DOHH2 (cell line): ENCODE measurements around the gene DR1.

Source experiments
- H3F3A ChIP-seq: fragments of 200-600 bp; sonication (generic), shearing (Covaris generic); 2 replicates; pipeline ENCODE4 v1.6.0; 2016; ENCODE audit warnings: antibody characterized with exemption, mild to moderate bottlenecking; ENCODE audit not compliant: control insufficient read depth, insufficient read depth
- H3K27ac ChIP-seq: fragments of 200-600 bp; sonication (generic); 2 replicates; pipeline ENCODE4 v1.5.1; 2014; ENCODE audit warnings: low read depth, mild to moderate bottlenecking, low read length, moderate library complexity
- H3K27me3 ChIP-seq: fragments of 200-600 bp; sonication (generic); 2 replicates; pipeline ENCODE4 v1.6.1; 2014; ENCODE audit warnings: mild to moderate bottlenecking, low read length, mixed read lengths; ENCODE audit not compliant: control insufficient read depth
- H3K36me3 ChIP-seq: fragments of 200-600 bp; sonication (generic); 2 replicates; pipeline ENCODE4 v1.6.1; 2014; ENCODE audit warnings: mild to moderate bottlenecking, low read length, moderate library complexity, mixed read lengths; ENCODE audit not compliant: control insufficient read depth
- H3K4me1 ChIP-seq: fragments of 200-600 bp; sonication (generic); 2 replicates; pipeline ENCODE4 v1.6.1; 2014; ENCODE audit warnings: mild to moderate bottlenecking, low read length, mixed read lengths; ENCODE audit not compliant: control insufficient read depth
- H3K4me2 ChIP-seq: fragments of 200-600 bp; sonication (generic); 2 replicates; pipeline ENCODE4 v1.6.0; 2014; ENCODE audit warnings: mild to moderate bottlenecking, low read length, moderate library complexity
- H3K4me3 ChIP-seq: fragments of 200-600 bp; sonication (generic); 2 replicates; pipeline ENCODE4 v1.5.1; 2014; ENCODE audit warnings: mild to moderate bottlenecking, low read length, mixed read lengths
- H3K79me2 ChIP-seq: fragments of 200-600 bp; sonication (generic); 2 replicates; pipeline ENCODE4 v1.6.1; 2014; ENCODE audit warnings: mild to moderate bottlenecking, low read length, mixed read lengths; ENCODE audit not compliant: control insufficient read depth
- H3K9me2 ChIP-seq: fragments of 200-600 bp; sonication (generic); replicated peaks from 2 replicates; pipeline ENCODE4 v1.6.1; 2014; ENCODE audit warnings: mild to moderate bottlenecking, low read length, mixed read lengths; ENCODE audit not compliant: control insufficient read depth
- H3K9me3 ChIP-seq: fragments of 200-600 bp; sonication (generic); 2 replicates; pipeline ENCODE4 v1.6.1; 2014; ENCODE audit warnings: antibody characterized with exemption, low read length, mixed read lengths; ENCODE audit not compliant: control insufficient read depth, insufficient read depth
- H4K20me1 ChIP-seq: fragments of 200-600 bp; sonication (generic); 2 replicates; pipeline ENCODE4 v1.6.0; 2014; ENCODE audit warnings: low read depth, mild to moderate bottlenecking, antibody characterized with exemption, low read length, moderate library complexity; ENCODE audit not compliant: control insufficient read depth, insufficient read depth
- CTCF ChIP-seq: fragments of 200-600 bp; sonication (generic); IDR thresholded peaks from one replicate; pipeline ENCODE4 v1.5.1; 2014; ENCODE audit warnings: antibody characterized with exemption, mild to moderate bottlenecking, low read depth, low read length; ENCODE audit not compliant: poor library complexity, severe bottlenecking
- EZH2phosphoT487 ChIP-seq: fragments of 200-600 bp; sonication (generic); IDR thresholded peaks from 2 replicates; pipeline ENCODE4 v1.6.1; 2017; ENCODE audit warnings: borderline replicate concordance, mild to moderate bottlenecking, antibody characterized with exemption, low read length, moderate library complexity, mixed read lengths

Gene DR1

GRCh38 chr1:93323185-93323820 lies 22.4 kb upstream of the DR1 start:
- H4K20me1 ChIP-seq: no peaks in the 10 kb centered on the region
- no peaks in the 10 kb centered on the region for H3K36me3 ChIP-seq
- H3K4me1 ChIP-seq: no peaks in the 10 kb centered on the region
- no peaks in the 10 kb centered on the region for H3K9me2 ChIP-seq
- H3K9me3 ChIP-seq: no peaks in the 10 kb centered on the region
- H3K4me2 ChIP-seq: no peak overlapping the region
- no peak for TF ChIP-seq EZH2phosphoT487
- TF ChIP-seq CTCF: no peak
- no peak overlapping the region for H3K27ac ChIP-seq
- H3K79me2 ChIP-seq: no peaks in the 10 kb centered on the region
- H3F3A ChIP-seq: no peaks in the 10 kb centered on the region
- no peak overlapping the region for H3K4me3 ChIP-seq
- no peaks in the 10 kb centered on the region for H3K27me3 ChIP-seq

DNA sequence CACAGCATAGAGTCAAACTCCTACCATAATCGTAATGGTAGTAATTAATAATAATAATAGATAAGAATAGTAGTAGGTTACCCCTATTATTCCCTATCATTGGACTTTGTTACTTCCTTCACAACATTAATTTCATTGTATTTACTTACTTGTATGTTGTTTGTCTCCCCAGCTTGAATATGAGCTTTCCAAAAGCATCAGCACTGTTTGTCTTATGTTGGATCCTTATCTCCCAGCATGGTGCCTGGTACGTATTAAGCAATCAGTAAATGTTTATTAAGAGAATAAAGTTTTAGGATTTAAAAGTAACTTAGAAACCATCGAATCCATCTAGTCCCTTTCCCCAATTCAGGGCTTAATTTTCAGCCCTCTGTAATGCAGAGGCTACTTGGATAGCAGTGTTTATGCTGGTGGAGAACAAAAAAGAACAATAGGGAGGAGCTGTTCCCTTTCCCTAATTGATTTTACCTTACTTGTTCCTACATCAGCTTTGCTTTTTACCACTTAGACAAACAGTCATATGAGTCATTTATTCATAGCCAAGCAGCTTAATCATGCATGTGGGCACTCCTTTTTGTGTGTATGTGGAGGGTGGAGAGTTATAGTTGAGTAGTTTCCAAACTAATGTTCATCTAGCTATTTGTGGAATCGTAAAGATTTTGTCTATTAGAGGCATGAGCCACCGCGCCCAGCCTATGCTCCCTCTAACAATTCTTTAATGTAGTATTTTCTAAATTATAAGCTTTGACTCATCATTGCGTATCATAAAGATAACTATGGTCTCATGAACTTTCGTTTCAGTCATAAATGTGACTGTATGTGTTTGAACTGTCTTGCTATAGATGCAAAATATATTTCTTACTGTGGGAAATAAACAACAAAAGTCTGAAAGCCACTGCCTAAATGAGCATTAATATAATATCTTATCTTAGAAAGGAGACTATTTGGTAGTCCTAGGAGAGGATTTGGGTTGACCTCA lies 20.9 kb upstream of the DR1 start:
- H3K79me2 ChIP-seq: no peaks in the 10 kb centered on the region
- no peaks in the 10 kb centered on the region for H3K27me3 ChIP-seq
- no peak for TF ChIP-seq EZH2phosphoT487
- no peak for TF ChIP-seq CTCF
- no peaks in the 10 kb centered on the region for H3F3A ChIP-seq
- H3K36me3 ChIP-seq: no peaks in the 10 kb centered on the region
- H3K4me2 ChIP-seq: no peak overlapping the region
- H3K4me1 ChIP-seq: peaks cover 9% of the 10 kb centered on the region
- no peak overlapping the region for H3K4me3 ChIP-seq
- H3K9me2 ChIP-seq: no peaks in the 10 kb centered on the region
- no peaks in the 10 kb centered on the region for H4K20me1 ChIP-seq
- H3K9me3 ChIP-seq: no peaks in the 10 kb centered on the region
- no peak overlapping the region for H3K27ac ChIP-seq

DNA sequence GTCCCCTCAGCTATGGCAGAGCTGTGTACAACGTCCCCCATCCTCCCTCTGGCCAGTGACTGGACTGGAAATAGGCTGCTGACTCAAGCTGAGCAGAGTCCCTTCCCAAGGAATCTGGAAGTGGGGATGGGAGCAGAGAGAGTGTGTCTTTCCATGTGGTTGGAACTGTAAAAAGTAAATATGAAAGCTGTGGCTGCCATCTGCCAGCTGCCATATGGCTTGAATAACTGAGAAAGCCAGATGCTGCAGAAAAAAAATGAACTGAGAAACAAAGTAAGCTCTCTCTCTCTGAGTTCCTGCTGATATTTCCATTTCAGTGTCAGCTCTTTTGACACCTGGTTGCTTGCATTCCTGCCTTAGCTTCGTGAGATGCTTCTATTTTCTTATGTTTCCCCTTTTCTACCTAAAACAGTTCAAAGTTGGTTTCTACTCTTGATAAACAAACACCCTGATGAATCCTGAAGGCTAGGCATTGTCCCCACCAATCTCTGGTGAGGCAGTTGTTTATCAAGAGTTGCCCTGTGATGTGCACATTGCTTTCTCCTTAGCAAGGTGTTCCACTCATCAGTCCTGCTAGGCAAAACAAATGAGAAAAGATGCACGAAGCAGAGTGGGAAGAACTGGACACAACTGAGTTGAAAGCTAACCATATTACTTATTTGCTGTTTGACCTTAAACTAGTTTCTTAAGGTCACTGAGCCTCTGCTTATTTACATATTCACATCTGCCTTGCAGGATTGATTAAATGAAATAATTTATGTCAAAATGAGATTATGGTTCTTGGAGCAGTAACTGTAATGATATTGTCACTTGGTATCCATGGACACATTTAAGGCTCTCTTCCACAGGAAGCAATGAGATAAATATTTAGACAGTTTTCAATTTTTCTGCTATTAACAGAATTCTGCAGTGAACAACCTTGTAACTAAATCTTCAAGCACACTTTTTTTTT lies 16.6 kb upstream of the DR1 start:
- Histone ChIP-seq H3F3A (no peaks in the 10 kb centered on the region), H3K4me1 (peaks cover 9% of the 10 kb centered on the region), H3K4me2 (peak overlapping the region; percentile 29; the same call in 1 of the 2 replicates), H3K9me3 (no peaks in the 10 kb centered on the region), H3K79me2 (no peaks in the 10 kb centered on the region), H3K27me3 (no peaks in the 10 kb centered on the region), H3K9me2 (no peaks in the 10 kb centered on the region), H4K20me1 (no peaks in the 10 kb centered on the region), H3K27ac (no peak overlapping the region), H3K4me3 (no peak overlapping the region), H3K36me3 (no peaks in the 10 kb centered on the region)
- no peak for TF ChIP-seq EZH2phosphoT487
- no peak for TF ChIP-seq CTCF
